ENCODE measurements around the gene EFHD2.
A peak's percentile ranks its signal among the peaks of the same experiment; 100 is the strongest.

The EFHD2 gene

DNA sequence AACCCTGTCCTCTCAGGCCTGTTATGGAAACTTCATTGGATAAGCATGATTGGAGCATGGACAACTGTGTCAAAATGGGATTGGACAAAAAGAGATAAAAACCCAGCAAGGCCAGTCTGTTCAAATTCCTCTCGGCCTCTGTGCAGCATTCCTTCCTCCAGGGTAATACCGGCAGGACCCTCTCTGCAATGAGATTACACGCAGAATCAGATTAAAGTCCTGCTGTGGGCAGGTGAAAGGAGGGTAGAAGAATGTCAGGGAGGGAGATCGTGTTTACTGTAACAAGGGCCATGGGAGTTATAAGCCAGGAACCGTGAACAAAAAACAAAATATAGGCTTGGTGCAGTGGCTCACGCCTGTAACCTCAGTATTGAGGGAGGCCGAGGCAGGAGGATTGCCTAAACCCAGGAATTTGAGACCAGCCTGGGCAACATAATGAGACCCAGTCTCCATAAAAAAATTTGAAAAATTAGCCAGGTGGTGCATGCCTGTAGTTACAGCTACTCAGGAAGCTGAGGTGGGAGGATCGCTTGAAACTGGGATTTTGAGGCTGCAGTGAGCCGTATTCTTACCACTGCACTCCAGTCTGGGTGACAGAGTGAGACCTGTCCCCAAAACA is 5.6 kb upstream of the EFHD2 start:
- H3K4me3 ChIP-seq (ENCODE audit: low read depth, low read length), result no peak overlapping the region
- DNase-seq (ENCODE audit: low read depth), result no peak
- TF ChIP-seq MAX (IDR thresholded peaks at IDR 0.05; ENCODE audit: low read depth, low read length), result no peak
- TF ChIP-seq MYC (IDR thresholded peaks at IDR 0.05; ENCODE audit: low read depth, low read length), result no peak

DNA sequence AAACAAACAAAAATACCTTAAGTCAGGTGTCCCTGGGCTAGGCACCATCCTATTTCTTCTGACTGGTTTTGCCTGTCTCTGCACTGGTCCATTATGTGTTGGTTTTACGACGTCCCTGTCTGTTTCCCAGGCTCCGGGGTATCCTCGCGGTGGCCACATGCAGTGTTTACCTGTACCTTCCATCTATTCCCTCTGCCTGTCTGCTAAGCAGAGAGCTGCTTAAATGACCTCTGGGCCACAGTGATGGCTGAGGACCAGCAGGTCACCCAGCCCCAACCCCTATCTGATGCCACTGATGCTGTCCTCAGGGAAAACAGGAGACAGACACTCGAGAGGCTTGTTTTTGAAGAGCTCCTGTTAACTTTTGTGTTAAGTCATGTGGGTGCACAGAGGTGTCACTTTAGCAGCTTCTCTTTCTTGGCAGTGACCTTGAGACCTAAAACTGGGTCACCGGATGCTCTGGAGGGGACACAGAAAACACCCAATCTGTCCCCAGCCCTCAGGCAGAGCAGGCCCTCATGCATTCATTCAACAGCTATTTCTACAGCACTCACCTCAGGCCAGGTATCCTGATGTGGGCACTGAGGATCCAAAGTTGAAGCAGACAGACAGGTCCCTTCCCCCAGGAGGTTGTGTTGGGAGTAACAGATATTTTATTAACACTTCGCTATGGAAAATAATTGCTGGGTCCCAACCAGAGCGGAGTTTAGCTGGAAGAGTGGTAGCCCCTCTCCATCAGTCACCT is 4.4 kb upstream of the EFHD2 start:
- no peak for DNase-seq (ENCODE audit: low read depth)
- no peak overlapping the region for H3K4me3 ChIP-seq (ENCODE audit: low read depth, low read length)
- TF ChIP-seq MAX (IDR thresholded peaks at IDR 0.05; ENCODE audit: low read depth, low read length), result no peak
- TF ChIP-seq, protein P1, sequence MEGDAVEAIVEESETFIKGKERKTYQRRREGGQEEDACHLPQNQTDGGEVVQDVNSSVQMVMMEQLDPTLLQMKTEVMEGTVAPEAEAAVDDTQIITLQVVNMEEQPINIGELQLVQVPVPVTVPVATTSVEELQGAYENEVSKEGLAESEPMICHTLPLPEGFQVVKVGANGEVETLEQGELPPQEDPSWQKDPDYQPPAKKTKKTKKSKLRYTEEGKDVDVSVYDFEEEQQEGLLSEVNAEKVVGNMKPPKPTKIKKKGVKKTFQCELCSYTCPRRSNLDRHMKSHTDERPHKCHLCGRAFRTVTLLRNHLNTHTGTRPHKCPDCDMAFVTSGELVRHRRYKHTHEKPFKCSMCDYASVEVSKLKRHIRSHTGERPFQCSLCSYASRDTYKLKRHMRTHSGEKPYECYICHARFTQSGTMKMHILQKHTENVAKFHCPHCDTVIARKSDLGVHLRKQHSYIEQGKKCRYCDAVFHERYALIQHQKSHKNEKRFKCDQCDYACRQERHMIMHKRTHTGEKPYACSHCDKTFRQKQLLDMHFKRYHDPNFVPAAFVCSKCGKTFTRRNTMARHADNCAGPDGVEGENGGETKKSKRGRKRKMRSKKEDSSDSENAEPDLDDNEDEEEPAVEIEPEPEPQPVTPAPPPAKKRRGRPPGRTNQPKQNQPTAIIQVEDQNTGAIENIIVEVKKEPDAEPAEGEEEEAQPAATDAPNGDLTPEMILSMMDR (IDR thresholded peaks at IDR 0.05; ENCODE audit: low read depth, low read length), result no peak
- no peak for TF ChIP-seq MYC (IDR thresholded peaks at IDR 0.05; ENCODE audit: low read depth, low read length)
- no peak for TF ChIP-seq POLR2A (IDR thresholded peaks at IDR 0.05; ENCODE audit: extremely low read depth, insufficient read length)

- no peak overlapping the region for H3K4me3 ChIP-seq (ENCODE audit: low read depth, low read length)
- TF ChIP-seq MYC (IDR thresholded peaks at IDR 0.05; ENCODE audit: low read depth, low read length) (no peak), MAX (IDR thresholded peaks at IDR 0.05; ENCODE audit: low read depth, low read length) (no peak)
- no peak for DNase-seq (ENCODE audit: low read depth)
Measured at GRCh38 chr1:15406614-15407559, 2.8 kb upstream of the EFHD2 start.

DNA sequence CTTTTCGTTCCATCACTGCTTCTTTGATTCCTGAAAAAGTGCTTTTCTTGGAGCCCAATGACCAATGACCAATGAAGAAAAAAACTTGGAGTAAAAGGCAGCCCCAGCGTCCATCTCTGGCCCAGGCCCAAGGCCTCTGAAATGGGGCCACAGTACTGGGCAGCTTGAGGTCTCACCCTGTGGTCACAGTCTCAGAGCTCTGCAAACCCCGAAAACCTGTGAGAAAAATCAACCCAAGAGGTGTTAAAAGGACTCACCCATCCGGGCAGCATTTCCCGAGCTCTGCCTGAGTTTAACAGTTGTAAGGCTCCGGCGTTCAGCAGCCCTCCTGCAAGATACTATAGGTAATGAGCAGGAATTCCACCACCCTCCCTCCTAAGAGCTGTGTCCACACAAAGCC is 2.1 kb upstream of the EFHD2 start:
- TF ChIP-seq POLR2A (IDR thresholded peaks at IDR 0.05; ENCODE audit: extremely low read depth, insufficient read length) (no peak), MYC (IDR thresholded peaks at IDR 0.05; ENCODE audit: low read depth, low read length) (no peak), MAX (IDR thresholded peaks at IDR 0.05; ENCODE audit: low read depth, low read length) (no peak)
- TF ChIP-seq, protein P1 (IDR thresholded peaks at IDR 0.05; ENCODE audit: low read depth, low read length), result no peak
- DNase-seq (ENCODE audit: low read depth), result no peak
- H3K4me3 ChIP-seq (ENCODE audit: low read depth, low read length), result no peak overlapping the region

DNA sequence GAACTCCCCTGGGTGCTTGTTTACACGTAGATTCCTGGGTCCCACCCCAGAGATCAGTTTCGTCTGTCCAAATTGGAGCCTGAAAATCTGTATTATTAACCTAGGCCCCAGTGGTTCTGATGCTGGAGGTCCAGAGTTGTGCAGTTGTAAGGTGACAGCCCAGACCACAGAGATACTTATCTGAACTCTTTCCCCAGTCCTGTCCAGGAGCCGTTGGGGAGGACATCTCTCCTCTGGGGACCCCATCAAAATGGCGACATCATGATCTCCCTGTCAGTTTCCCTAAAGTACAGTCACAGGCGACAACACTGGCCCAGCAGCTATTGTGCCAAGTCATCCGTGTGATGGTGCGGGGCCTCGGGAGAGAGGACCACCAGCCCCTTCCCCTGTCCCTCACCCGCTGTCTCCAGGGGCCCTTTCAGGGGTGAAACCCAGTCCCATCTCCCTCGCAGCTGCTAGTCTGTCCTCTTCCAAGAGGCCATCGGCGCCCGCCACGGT is 749 bp upstream of the EFHD2 start:
- H3K4me3 ChIP-seq (ENCODE audit: low read depth, low read length), result peak overlapping the region; percentile 53
- peak; percentile 36 for DNase-seq (ENCODE audit: low read depth)
- TF ChIP-seq MYC (IDR thresholded peaks at IDR 0.05; ENCODE audit: low read depth, low read length), result no peak
- TF ChIP-seq, protein P1 (IDR thresholded peaks at IDR 0.05; ENCODE audit: low read depth, low read length), result no peak
- TF ChIP-seq POLR2A (IDR thresholded peaks at IDR 0.05; ENCODE audit: extremely low read depth, insufficient read length), result no peak
- no peak for TF ChIP-seq MAX (IDR thresholded peaks at IDR 0.05; ENCODE audit: low read depth, low read length)

DNA sequence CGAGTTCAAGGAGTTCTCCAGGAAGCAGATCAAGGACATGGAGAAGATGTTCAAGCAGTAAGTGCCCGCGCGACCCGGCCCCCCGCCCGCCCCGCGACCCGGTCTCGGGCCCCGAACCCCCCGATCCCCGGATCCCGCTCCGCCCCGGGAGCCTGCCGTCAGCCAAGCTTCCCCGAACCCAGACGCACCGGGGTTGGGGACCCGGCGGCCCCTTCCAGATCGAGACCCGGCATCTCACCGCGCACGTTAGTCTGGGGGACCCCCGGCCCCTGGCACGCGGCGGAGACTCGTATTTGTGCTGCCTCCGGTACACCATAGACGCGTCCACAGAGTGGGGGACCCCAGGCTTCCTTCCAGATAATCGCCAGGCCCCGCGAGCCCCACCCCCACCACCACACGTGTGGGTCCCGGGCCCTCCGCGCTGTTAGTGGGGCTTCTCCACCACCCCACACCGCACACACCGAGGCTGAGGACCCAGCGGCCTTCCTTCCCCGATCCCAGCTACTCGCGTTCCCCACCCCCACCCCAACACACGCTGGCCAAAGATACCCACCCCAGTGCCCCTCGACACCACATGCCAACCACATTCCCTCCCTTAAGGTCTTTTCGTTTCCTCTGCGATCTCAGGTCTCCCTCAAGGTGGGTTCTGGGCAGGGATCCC is 665 bp downstream of the EFHD2 start:
- peak overlapping the region; percentile 87 for H3K4me3 ChIP-seq (ENCODE audit: low read depth, low read length)
- peak; percentile 51 for DNase-seq (ENCODE audit: low read depth)
- no peak; the same call in 1 of the 2 replicates for TF ChIP-seq MAX (IDR thresholded peaks at IDR 0.05; ENCODE audit: low read depth, low read length)
- no peak for TF ChIP-seq MYC (IDR thresholded peaks at IDR 0.05; ENCODE audit: low read depth, low read length)
- TF ChIP-seq, protein P1 (IDR thresholded peaks at IDR 0.05; ENCODE audit: low read depth, low read length), result no peak
